ENCODE measurements around the gene RRAGD. TPM values are rescaled to one million over a fixed set of nuclear protein-coding genes. Genes with fewer than 3 reads are reported as not detected.

Gene RRAGD
- total and polyA plus RNA-seq, 2 of the 8 experiments (the other 6 are each of a cell fraction or from before 2014, with no cell fraction given): 7.2 to 30.8 TPM

- no peak for DNase-seq (ENCODE audit: low read depth in 1 of 2, low spot score in 2 of 2)
- CTCF ChIA-PET (ENCODE audit: partially characterized antibody): interaction anchor here (0.8 to 4.0 kb wide), 9 partner anchors 15 to 196 kb away, joined by 3 to 25 read pairs (median 8); no protein-coding TSS in a partner anchor
- TF ChIP-seq SUZ12 (IDR thresholded peaks at IDR 0.05; ENCODE audit: low read length) (no peak), MAFK (IDR thresholded peaks at IDR 0.05; ENCODE audit: low read depth, low read length) (no peak), NRF1 (IDR thresholded peaks at IDR 0.05; ENCODE audit: low read depth, low read length) (no peak), TAF7 (optimal IDR thresholded peaks at IDR 0.05; ENCODE audit: borderline replicate concordance, low read depth, low read length) (no peak), HDAC6 (IDR thresholded peaks at IDR 0.05; ENCODE audit: low read depth, low read length) (no peak), KDM1A (IDR thresholded peaks at IDR 0.05; ENCODE audit: borderline replicate concordance, low read length) (no peak)
Observed at GRCh38 chr6:89416796-89417195, 4.7 kb upstream of the RRAGD start.

More at GRCh38 chr6:89416796-89417195, 4.7 kb upstream of the RRAGD start:
- no peak overlapping the region for H3K9ac ChIP-seq (replicated peaks in 1 of 4; ENCODE audit: extremely low read depth in 1 of 4, low read depth in 3 of 4, low read length in 3 of 4)
- no peaks in the 10 kb centered on the region; the same call in 1 of the 2 replicates for H3K79me1 ChIP-seq (ENCODE audit: low read depth, low read length)
- H4K5ac ChIP-seq (ENCODE audit: insufficient read length, low read depth, low read length): no peak overlapping the region
- no peak overlapping the region for H3K23ac ChIP-seq (ENCODE audit: insufficient read length)
- H4K20me1 ChIP-seq (replicated peaks in 1 of 2; ENCODE audit: control insufficient read depth in 1 of 2, insufficient read depth in 2 of 2, low read length in 2 of 2): no peaks in the 10 kb centered on the region
- H3K4me2 ChIP-seq (ENCODE audit: insufficient read depth in 1 of 2, low read depth in 2 of 2, low read length in 2 of 2): no peak overlapping the region
- H3K4me1 ChIP-seq (replicated peaks in 1 of 4; ENCODE audit: control insufficient read depth in 3 of 4, insufficient read depth in 4 of 4, low read length in 3 of 4): peaks cover 4 to 7% (median 5%) of the 10 kb centered on the region in 4 experiments; a peak in 6 of 7 replicates
- H3K4me3 ChIP-seq (ENCODE audit: extremely low read depth in 1 of 4, insufficient read depth in 2 of 4, low read depth in 3 of 4, low read length in 4 of 4): no peak overlapping the region
- no peak overlapping the region for H2AK5ac ChIP-seq (ENCODE audit: low read depth, low read length)
- H4K91ac ChIP-seq (replicated peaks; ENCODE audit: insufficient read length, low read length): no peak overlapping the region
- H3K9me3 ChIP-seq (ENCODE audit: insufficient read depth in 2 of 2, low read depth in 1 of 2, low read length in 1 of 2): no peaks in the 10 kb centered on the region
- no peak overlapping the region for H2BK12ac ChIP-seq (ENCODE audit: low read depth, low read length)
- no peak overlapping the region for H2BK120ac ChIP-seq (replicated peaks; ENCODE audit: low read depth, low read length)
- POLR2A ChIA-PET (ENCODE audit: partially characterized antibody): no interaction called here
- no peak overlapping the region for H3K56ac ChIP-seq (replicated peaks; ENCODE audit: insufficient read length, low read depth, low read length)
- H3K27me3 ChIP-seq (replicated peaks in 1 of 4; ENCODE audit: control insufficient read depth in 3 of 4, extremely low read depth in 1 of 4, insufficient read depth in 3 of 4, low read length in 3 of 4): peaks cover 2 to 19% (median 14%) of the 10 kb centered on the region in 4 experiments
- no peaks in the 10 kb centered on the region for H3K36me3 ChIP-seq (ENCODE audit: control insufficient read depth in 2 of 4, insufficient read depth in 4 of 4, low read length in 3 of 4)
- H3K79me2 ChIP-seq (ENCODE audit: control insufficient read depth in 1 of 2, insufficient read depth in 2 of 2, low read length in 2 of 2): no peaks in the 10 kb centered on the region
- FAIRE-seq: no peak
- no peak overlapping the region for H2AFZ ChIP-seq (ENCODE audit: low read length)
- no peak overlapping the region for H3K14ac ChIP-seq (ENCODE audit: insufficient read length)
- no peak overlapping the region for H3K27ac ChIP-seq (ENCODE audit: low read depth, low read length)
- no peak overlapping the region for H2BK15ac ChIP-seq (ENCODE audit: low read length)
- H3K4ac ChIP-seq (replicated peaks; ENCODE audit: insufficient read length, low read depth, low read length): no peak overlapping the region
- H3K23me2 ChIP-seq (ENCODE audit: low read depth, low read length): peaks cover 6% of the 10 kb centered on the region; the same call in 1 of the 2 replicates
- WGBS, 2 experiments (ENCODE audit: extremely low coverage in 1 of 2, insufficient coverage in 1 of 2, insufficient read length in 1 of 2, insufficient replicate concordance in 2 of 2, low coverage in 1 of 2, low lambda C conversion rate in 2 of 2, missing lambda C conversion rate in 1 of 2): 95% methylated on average over 1 of the region's 1 CpG; no CpG with 5 or more reads in 1 of the 2 experiments
- H3K18ac ChIP-seq (ENCODE audit: extremely low read depth, low read length): no peak overlapping the region
- H4K8ac ChIP-seq (ENCODE audit: extremely low read depth, insufficient read depth, low read length): no peak overlapping the region
- no peak overlapping the region for H2BK20ac ChIP-seq (ENCODE audit: low read length)
- no peak overlapping the region for H2BK5ac ChIP-seq (ENCODE audit: low read depth, low read length)
